CD14-positive monocyte (primary cell): ENCODE results near the gene HOGA1. TPM values are rescaled to one million over a fixed set of nuclear protein-coding genes. Genes with fewer than 3 reads are reported as not detected.

ENCODE experiments used
- DNase-seq, 3 donors: peaks; one replicate each; pipeline ENCODE4 v3.0.0-alpha.2; 2011 to 2022
- H2AFZ ChIP-seq: 2 replicates; pipeline ENCODE4 v1.6.0; 2012; ENCODE audit warnings: mild to moderate bottlenecking, low read depth, low read length, inconsistent platforms; ENCODE audit not compliant: insufficient read depth, poor library complexity, severe bottlenecking
- H3K27ac ChIP-seq, 2 donors: 1 replicate in 1 of 2; 2 replicates in 1 of 2; pipeline ENCODE4 v1.5.1; 2012 to 2013; ENCODE audit warnings: low read length in 2 of 2, control low read depth in 1 of 2, inconsistent platforms in 1 of 2, low read depth in 1 of 2, mild to moderate bottlenecking in 1 of 2
- H3K27me3 ChIP-seq, 2 donors: one replicate each; pipeline versions ENCODE4 v1.6.0 to v1.6.1; 2011 to 2013; ENCODE audit warnings: low read length in 2 of 2; ENCODE audit not compliant: control insufficient read depth in 2 of 2, insufficient read depth in 2 of 2
- H3K36me3 ChIP-seq, 2 donors: replicated peaks in 1 of 2; 1 replicate in 1 of 2; 2 replicates in 1 of 2; pipeline versions ENCODE4 v1.5.1 to v1.6.1; 2012 to 2013; ENCODE audit warnings: low read length in 2 of 2, control low read depth in 1 of 2, inconsistent platforms in 1 of 2, mild to moderate bottlenecking in 1 of 2; ENCODE audit not compliant: insufficient read depth in 2 of 2, control insufficient read depth in 1 of 2
- H3K4me1 ChIP-seq, 2 donors: 1 replicate in 1 of 2; 2 replicates in 1 of 2; pipeline versions ENCODE4 v1.5.1 to v1.6.1; 2012 to 2013; ENCODE audit warnings: low read length in 2 of 2, control low read depth in 1 of 2, inconsistent platforms in 1 of 2, mild to moderate bottlenecking in 1 of 2, moderate library complexity in 1 of 2; ENCODE audit not compliant: insufficient read depth in 2 of 2, control insufficient read depth in 1 of 2
- H3K4me2 ChIP-seq: replicated peaks from 2 replicates; pipeline ENCODE3; 2012; ENCODE audit warnings: low read length, moderate library complexity, mild to moderate bottlenecking; ENCODE audit not compliant: poor library complexity, severe bottlenecking; ENCODE audit errors: extremely low read depth
- H3K4me3 ChIP-seq, 3 experiments: fragments of 200-600 bp in 1 of 3; sonication (generic) in 1 of 3; replicated peaks in 1 of 3; 1 replicate in 2 of 3; 2 replicates in 1 of 3; pipeline ENCODE4 v1.5.1; 2011 to 2013; ENCODE audit warnings: low read length in 3 of 3, mild to moderate bottlenecking in 3 of 3, control low read depth in 2 of 3, low read depth in 2 of 3, inconsistent platforms in 1 of 3, moderate library complexity in 1 of 3
- H3K79me2 ChIP-seq: 2 replicates; pipeline ENCODE4 v1.6.0; 2012; ENCODE audit warnings: mild to moderate bottlenecking, control low read depth, inconsistent platforms, low read length, moderate library complexity; ENCODE audit not compliant: insufficient read depth
- H3K9ac ChIP-seq: 2 replicates; pipeline ENCODE4 v1.6.0; 2017; ENCODE audit warnings: low read length, mild to moderate bottlenecking; ENCODE audit not compliant: insufficient read depth, poor library complexity, severe bottlenecking
- H3K9me3 ChIP-seq, 2 donors: replicated peaks in 1 of 2; 1 replicate in 1 of 2; 2 replicates in 1 of 2; pipeline versions ENCODE4 v1.5.1 to v1.6.1; 2012 to 2013; ENCODE audit warnings: low read length in 2 of 2, control low read depth in 1 of 2; ENCODE audit not compliant: control insufficient read depth in 1 of 2, insufficient read depth in 1 of 2
- H4K20me1 ChIP-seq: 2 replicates; pipeline ENCODE4 v1.6.0; 2012; ENCODE audit warnings: mild to moderate bottlenecking, low read length, control low read depth, moderate library complexity; ENCODE audit not compliant: insufficient read depth
- H3K27ac Mint-ChIP-seq, 7 donors: one replicate each; pipeline ENCODE4 v1.8.0; 2020; ENCODE audit warnings: mild to moderate bottlenecking in 7 of 7, mixed read lengths in 7 of 7, moderate library complexity in 6 of 7, inconsistent platforms in 2 of 7
- H3K27me3 Mint-ChIP-seq, 3 donors: one replicate each; pipeline ENCODE4 v1.8.0; 2021 to 2022; ENCODE audit warnings: low read depth in 3 of 3, mild to moderate bottlenecking in 3 of 3, mixed read lengths in 3 of 3, moderate library complexity in 3 of 3, inconsistent platforms in 1 of 3
- H3K36me3 Mint-ChIP-seq, 2 donors: one replicate each; pipeline ENCODE4 v1.8.0; 2020; ENCODE audit warnings: mixed read lengths in 2 of 2, inconsistent platforms in 1 of 2, mild to moderate bottlenecking in 1 of 2
- H3K4me1 Mint-ChIP-seq: one replicate; pipeline ENCODE4 v1.8.0; 2020; ENCODE audit warnings: mild to moderate bottlenecking, mixed read lengths
- H3K4me3 Mint-ChIP-seq, 2 donors: one replicate each; pipeline ENCODE4 v1.8.0; 2020; ENCODE audit warnings: mild to moderate bottlenecking in 2 of 2, mixed read lengths in 2 of 2, moderate library complexity in 1 of 2
- H3K9me3 Mint-ChIP-seq, 7 donors: one replicate each; pipeline ENCODE4 v1.8.0; 2020 to 2022; ENCODE audit warnings: mixed read lengths in 7 of 7, mild to moderate bottlenecking in 6 of 7, moderate library complexity in 6 of 7, inconsistent platforms in 2 of 7
- CTCF ChIP-seq: fragments of 200-600 bp; IDR thresholded peaks from one replicate; pipeline ENCODE4 v1.8.0; 2022; ENCODE audit warnings: antibody characterized with exemption, mild to moderate bottlenecking
- WGBS: methylation state at CpG from one replicate; pipeline ENCODE4 v1.1.5; 2013; ENCODE audit warnings: missing lambda C conversion rate; ENCODE audit not compliant: insufficient coverage; 5-methylcytosine and 5-hydroxymethylcytosine counted together
- intact Hi-C, 2 donors: fragments of 100-400 bp; cut with micrococcal nuclease; formaldehyde crosslinking; loops; one replicate each; pipeline versions ENCODE4 v1.15.0 to v1.15.1; 2023
- polyA plus RNA-seq, 3 donors: library from polyadenylated mRNA; depleted of rRNA in 1 of 3; unstranded in 2 of 3; stranded (reverse) in 1 of 3; fragments of 300-500 nt in 2 of 3; fragments of >200 nt in 1 of 3; fragmentation: Illumina TruSeq in 2 of 3; gene quantifications; 1 replicate in 2 of 3; 2 replicates in 1 of 3; pipeline ENCODE4 v1.2.3, GENCODE V29; 2012 to 2021

The HOGA1 gene
- polyA plus RNA-seq, 3 donors = not detected

GRCh38 chr10:97628228-97628627 lies 44.0 kb downstream of the HOGA1 start:
- DNase-seq = no peak
- Histone ChIP-seq H3K27me3 (no peaks in the 10 kb centered on the region), H3K9me3 (no peaks in the 10 kb centered on the region), H3K4me3 (no peak overlapping the region), H2AFZ (no peak overlapping the region), H3K9ac (no peak overlapping the region), H3K36me3 (no peaks in the 10 kb centered on the region), H3K4me1 (peaks cover 6 to 7% of the 10 kb centered on the region in 2 donors), H3K27ac (no peak overlapping the region), H3K79me2 (no peaks in the 10 kb centered on the region), H4K20me1 (no peaks in the 10 kb centered on the region), H3K4me2 (no peak overlapping the region)
- Mint-ChIP-seq H3K36me3 (no peaks in the 10 kb centered on the region), H3K27ac (no peak overlapping the region), H3K4me3 (no peak overlapping the region), H3K4me1 (peaks cover 9% of the 10 kb centered on the region), H3K27me3 (peaks cover 1 to 9% (median 2%) of the 10 kb centered on the region in 3 donors), H3K9me3 (no peaks in the 10 kb centered on the region)
- no peak for TF ChIP-seq CTCF
- intact Hi-C loops = no loop called here
- 100% methylated on average over 1 of the region's 3 CpGs for WGBS

- Histone ChIP-seq H3K4me2 (no peak overlapping the region), H3K27ac (no peak overlapping the region), H3K27me3 (no peaks in the 10 kb centered on the region), H3K9ac (no peak overlapping the region), H3K36me3 (no peaks in the 10 kb centered on the region), H3K79me2 (no peaks in the 10 kb centered on the region), H3K4me3 (no peak overlapping the region), H3K9me3 (no peaks in the 10 kb centered on the region), H2AFZ (no peak overlapping the region), H4K20me1 (no peaks in the 10 kb centered on the region), H3K4me1 (peaks cover 11 to 12% of the 10 kb centered on the region in 2 donors)
- WGBS = 100% methylated on average over 1 of the region's 5 CpGs
- Mint-ChIP-seq H3K9me3 (no peaks in the 10 kb centered on the region), H3K4me1 (peaks cover 15% of the 10 kb centered on the region), H3K36me3 (no peaks in the 10 kb centered on the region), H3K27me3 (peaks cover 2 to 7% (median 5%) of the 10 kb centered on the region in 3 donors), H3K27ac (no peak overlapping the region), H3K4me3 (no peak overlapping the region)
- intact Hi-C loops = no loop called here
- no peak for TF ChIP-seq CTCF
- DNase-seq = no peak
Observed at GRCh38 chr10:97629289-97629688, 45.1 kb downstream of the HOGA1 start.
